Skeletal muscle tissue (tissue), 4 donors: ENCODE results near the gene GAS2L1. TPM values are rescaled to one million over a fixed set of nuclear protein-coding genes. Genes with fewer than 3 reads are reported as not detected.

Source experiments
- H3K27ac ChIP-seq: one replicate; pipeline ENCODE4 v1.7.0; 2013; ENCODE audit warnings: mild to moderate bottlenecking, low read depth, low read length, inconsistent platforms
- H3K27me3 ChIP-seq, 3 donors: one replicate each; pipeline ENCODE4 v1.7.0; 2013; ENCODE audit warnings: low read length in 3 of 3; ENCODE audit not compliant: control insufficient read depth in 3 of 3, insufficient read depth in 3 of 3
- H3K36me3 ChIP-seq, 3 donors: one replicate each; pipeline ENCODE4 v1.7.0; 2013; ENCODE audit warnings: low read length in 3 of 3; ENCODE audit not compliant: control insufficient read depth in 3 of 3, insufficient read depth in 3 of 3
- H3K4me1 ChIP-seq, 3 donors: one replicate each; pipeline ENCODE4 v1.7.0; 2013; ENCODE audit warnings: low read length in 3 of 3, mild to moderate bottlenecking in 3 of 3; ENCODE audit not compliant: control insufficient read depth in 3 of 3, insufficient read depth in 3 of 3
- H3K4me3 ChIP-seq, 3 donors: one replicate each; pipeline ENCODE4 v1.7.0; 2013; ENCODE audit warnings: low read length in 3 of 3
- H3K9ac ChIP-seq, 3 donors: one replicate each; pipeline ENCODE4 v1.7.0; 2013; ENCODE audit warnings: low read length in 3 of 3, mild to moderate bottlenecking in 3 of 3, moderate library complexity in 2 of 3, low read depth in 1 of 3
- H3K9me3 ChIP-seq, 3 donors: one replicate each; pipeline ENCODE4 v1.7.0; 2013; ENCODE audit warnings: low read length in 3 of 3; ENCODE audit not compliant: control insufficient read depth in 3 of 3
- total RNA-seq: library from RNA; depleted of rRNA; stranded (reverse); fragments of >200 nt; gene quantifications from one replicate; pipeline ENCODE4 v1.2.3, GENCODE V29; 2014
- donor health status: Osteomylitis.

The GAS2L1 gene
- total RNA-seq, 1 donor from 2014 or later = 3.1 TPM

GRCh38 chr22:29308791-29309262, 2.4 kb downstream of the GAS2L1 start:
- peak overlapping the region in 2 of 3 donors; percentile 20 to 80 for H3K9ac ChIP-seq
- H3K4me3 ChIP-seq = peak overlapping the region in 2 of 3 donors; percentile 30 to 54
- no peaks in the 10 kb centered on the region for H3K36me3 ChIP-seq
- no peak overlapping the region for H3K27ac ChIP-seq
- H3K27me3 ChIP-seq = peaks cover 8 to 32% (median 11%) of the 10 kb centered on the region in 3 donors
- peaks cover 50 to 62% (median 52%) of the 10 kb centered on the region in 3 donors for H3K4me1 ChIP-seq
- H3K9me3 ChIP-seq = no peaks in the 10 kb centered on the region

DNA sequence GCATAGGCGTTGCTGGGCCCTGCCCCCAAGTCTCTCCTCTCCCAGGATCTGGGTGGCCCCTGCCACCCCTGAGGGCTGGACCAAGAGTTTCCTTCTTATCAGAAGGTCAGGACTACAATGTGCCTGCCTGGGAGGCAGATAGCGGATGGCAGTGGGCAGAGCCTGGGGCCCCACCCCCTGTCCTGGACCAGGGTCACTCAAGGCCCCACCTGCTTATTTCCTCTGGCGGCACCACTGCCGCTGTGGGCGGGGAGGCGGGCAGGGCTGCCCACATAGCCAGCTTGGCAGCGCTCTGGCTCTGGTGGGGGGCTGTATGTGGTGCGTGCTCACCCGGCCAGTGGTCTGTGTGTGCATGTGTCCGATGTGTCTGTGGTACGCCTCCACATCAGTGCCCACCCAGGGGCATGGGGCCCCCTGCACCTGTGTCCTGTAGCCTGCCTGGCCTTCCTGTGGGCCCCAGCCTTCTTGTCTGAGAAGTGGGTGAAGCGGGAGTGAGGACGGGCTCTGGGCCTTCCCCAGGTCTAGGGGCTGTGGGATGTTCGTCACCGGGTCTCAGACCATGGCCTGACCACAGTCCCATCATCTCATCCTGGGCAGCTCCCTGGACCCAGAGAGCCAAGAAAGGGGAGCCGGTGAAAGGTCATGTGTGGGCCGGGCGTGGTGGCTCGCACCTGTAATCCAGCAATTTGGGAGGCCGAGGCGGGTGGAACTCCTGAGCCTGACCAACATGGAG, 3.0 kb downstream of the GAS2L1 start:
- Histone ChIP-seq H3K9ac (peak overlapping the region in 2 of 3 donors; percentile 30 to 33), H3K9me3 (no peaks in the 10 kb centered on the region), H3K4me1 (peaks cover 57 to 68% (median 58%) of the 10 kb centered on the region in 3 donors), H3K27ac (no peak overlapping the region), H3K36me3 (no peaks in the 10 kb centered on the region), H3K4me3 (peak overlapping the region in 2 of 3 donors; percentile 30 to 54), H3K27me3 (peaks cover 15 to 39% (median 17%) of the 10 kb centered on the region in 3 donors)

GRCh38 chr22:29310065-29310862, 3.8 kb downstream of the GAS2L1 start:
- H3K9ac ChIP-seq = peak overlapping the region in 2 of 3 donors; percentile 2 to 33
- H3K4me3 ChIP-seq = peak overlapping the region in 1 of 3 donors; percentile 22
- peaks cover 22 to 44% (median 22%) of the 10 kb centered on the region in 3 donors for H3K27me3 ChIP-seq
- H3K9me3 ChIP-seq = no peaks in the 10 kb centered on the region
- H3K4me1 ChIP-seq = peaks cover 62 to 71% (median 63%) of the 10 kb centered on the region in 3 donors
- H3K27ac ChIP-seq = peak overlapping the region; percentile 64
- no peaks in the 10 kb centered on the region for H3K36me3 ChIP-seq

DNA sequence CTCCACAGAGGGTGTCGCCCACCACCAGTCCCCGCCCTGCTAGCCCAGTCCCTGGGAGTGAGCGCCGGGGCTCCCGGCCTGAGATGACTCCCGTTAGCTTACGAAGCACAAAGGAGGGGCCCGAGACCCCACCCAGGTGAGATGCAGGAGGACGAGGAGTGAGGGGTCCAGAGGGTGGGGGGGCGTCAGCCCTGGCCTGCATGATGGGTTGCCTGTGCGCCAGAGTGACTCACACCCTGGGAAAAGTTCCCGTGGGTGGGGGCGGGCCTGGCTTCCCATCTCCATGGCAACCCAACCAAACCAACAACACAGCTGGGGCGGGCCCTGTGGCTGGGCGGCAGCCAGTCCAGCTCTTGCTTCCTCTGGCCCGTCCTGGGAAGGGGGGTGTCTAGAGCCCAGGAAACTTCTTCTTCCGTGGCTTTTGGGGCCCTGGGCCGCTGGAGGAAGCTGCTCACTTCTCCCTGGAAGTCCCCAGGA, 4.5 kb downstream of the GAS2L1 start:
- Histone ChIP-seq H3K27me3 (peaks cover 22 to 47% (median 25%) of the 10 kb centered on the region in 3 donors), H3K4me1 (peaks cover 61 to 69% (median 64%) of the 10 kb centered on the region in 3 donors), H3K9ac (peak overlapping the region in 2 of 3 donors; percentile 2 to 45), H3K36me3 (no peaks in the 10 kb centered on the region), H3K9me3 (no peaks in the 10 kb centered on the region), H3K4me3 (peak overlapping the region in 2 of 3 donors; percentile 15 to 45), H3K27ac (peak overlapping the region; percentile 64)

- Histone ChIP-seq H3K4me1 (peaks cover 55 to 63% (median 59%) of the 10 kb centered on the region in 3 donors), H3K36me3 (no peaks in the 10 kb centered on the region), H3K9ac (peak overlapping the region in 1 of 3 donors; percentile 45), H3K27ac (peak overlapping the region; percentile 54), H3K9me3 (no peaks in the 10 kb centered on the region), H3K4me3 (peak overlapping the region in 1 of 3 donors; percentile 15), H3K27me3 (peaks cover 28 to 54% (median 30%) of the 10 kb centered on the region in 3 donors)
Observed at GRCh38 chr22:29311464-29312217, 5.2 kb downstream of the GAS2L1 start.

GRCh38 chr22:29312218-29313125, 6.0 kb downstream of the GAS2L1 start:
- H3K4me1 ChIP-seq = peaks cover 52 to 60% (median 55%) of the 10 kb centered on the region in 3 donors
- no peak overlapping the region for H3K27ac ChIP-seq
- H3K4me3 ChIP-seq = no peak overlapping the region
- no peaks in the 10 kb centered on the region for H3K36me3 ChIP-seq
- no peak overlapping the region for H3K9ac ChIP-seq
- H3K9me3 ChIP-seq = no peaks in the 10 kb centered on the region
- H3K27me3 ChIP-seq = peaks cover 30 to 54% (median 33%) of the 10 kb centered on the region in 3 donors

GRCh38 chr22:29313126-29313575, 6.7 kb downstream of the GAS2L1 start:
- peaks cover 30 to 54% (median 33%) of the 10 kb centered on the region in 3 donors for H3K27me3 ChIP-seq
- H3K4me1 ChIP-seq = peaks cover 45 to 53% (median 49%) of the 10 kb centered on the region in 3 donors
- no peak overlapping the region for H3K27ac ChIP-seq

GRCh38 chr22:29313576-29314466, 7.4 kb downstream of the GAS2L1 start:
- H3K4me3 ChIP-seq = no peak overlapping the region
- no peaks in the 10 kb centered on the region for H3K36me3 ChIP-seq
- peak overlapping the region in 1 of 3 donors; percentile 54 for H3K9ac ChIP-seq
- H3K27ac ChIP-seq = no peak overlapping the region
- peaks cover 39 to 47% (median 42%) of the 10 kb centered on the region in 3 donors for H3K4me1 ChIP-seq
- H3K27me3 ChIP-seq = peaks cover 30 to 54% (median 33%) of the 10 kb centered on the region in 3 donors
- no peaks in the 10 kb centered on the region for H3K9me3 ChIP-seq

More at GRCh38 chr22:29313126-29313575, 6.7 kb downstream of the GAS2L1 start:
- Histone ChIP-seq H3K9me3 (no peaks in the 10 kb centered on the region), H3K4me3 (no peak overlapping the region), H3K9ac (no peak overlapping the region), H3K36me3 (no peaks in the 10 kb centered on the region)
